ENCODE measurements around the gene ANKRD63.

Gene ANKRD63

GRCh38 chr15:40301467-40302179, 18.8 kb upstream of the ANKRD63 start:
- H3K4me3 ChIP-seq (ENCODE audit: low read length), result no peak overlapping the region; the same call in 1 of the 2 replicates
- no peaks in the 10 kb centered on the region for H3K36me3 ChIP-seq (ENCODE audit: insufficient read depth, low read depth, low read length)
- H3K27ac ChIP-seq (ENCODE audit: low read length), result no peak overlapping the region

GRCh38 chr15:40300771-40301170, 17.9 kb upstream of the ANKRD63 start:
- Histone ChIP-seq H3K27ac (ENCODE audit: low read length) (no peak overlapping the region), H3K27me3 (ENCODE audit: insufficient read depth, low read length) (peaks cover 5% of the 10 kb centered on the region; the same call in 1 of the 2 replicates), H3K36me3 (ENCODE audit: insufficient read depth, low read depth, low read length) (no peaks in the 10 kb centered on the region), H3K9ac (ENCODE audit: low read depth, low read length) (no peak overlapping the region), H3K4me1 (ENCODE audit: insufficient read depth, low read length) (peaks cover 5% of the 10 kb centered on the region; the same call in 1 of the 2 replicates), H3K9me3 (ENCODE audit: insufficient read depth, low read depth, low read length) (no peaks in the 10 kb centered on the region), H3K4me3 (ENCODE audit: low read length) (no peak overlapping the region)

More at GRCh38 chr15:40301467-40302179, 18.8 kb upstream of the ANKRD63 start:
- peaks cover 5% of the 10 kb centered on the region; the same call in 1 of the 2 replicates for H3K27me3 ChIP-seq (ENCODE audit: insufficient read depth, low read length)
- H3K9ac ChIP-seq (ENCODE audit: low read depth, low read length), result no peak overlapping the region; the same call in 1 of the 2 replicates
- peaks cover 8% of the 10 kb centered on the region; the same call in 1 of the 2 replicates for H3K4me1 ChIP-seq (ENCODE audit: insufficient read depth, low read length)
- H3K9me3 ChIP-seq (ENCODE audit: insufficient read depth, low read depth, low read length), result no peaks in the 10 kb centered on the region

- H3K27me3 ChIP-seq (ENCODE audit: insufficient read depth, low read length), result peaks cover 7% of the 10 kb centered on the region; the same call in 1 of the 2 replicates
- no peak overlapping the region for H3K4me3 ChIP-seq (ENCODE audit: low read length)
- H3K27ac ChIP-seq (ENCODE audit: low read length), result no peak overlapping the region
- H3K9me3 ChIP-seq (ENCODE audit: insufficient read depth, low read depth, low read length), result no peaks in the 10 kb centered on the region
- peaks cover 5% of the 10 kb centered on the region; the same call in 1 of the 2 replicates for H3K4me1 ChIP-seq (ENCODE audit: insufficient read depth, low read length)
- H3K36me3 ChIP-seq (ENCODE audit: insufficient read depth, low read depth, low read length), result no peaks in the 10 kb centered on the region
- H3K9ac ChIP-seq (ENCODE audit: low read depth, low read length), result no peak overlapping the region
Observed at GRCh38 chr15:40300367-40300766, 17.5 kb upstream of the ANKRD63 start.

- Histone ChIP-seq H3K36me3 (ENCODE audit: insufficient read depth, low read depth, low read length) (no peaks in the 10 kb centered on the region), H3K9ac (ENCODE audit: low read depth, low read length) (no peak overlapping the region), H3K4me3 (ENCODE audit: low read length) (no peak overlapping the region)
Observed at GRCh38 chr15:40298216-40298935, 15.5 kb upstream of the ANKRD63 start.

GRCh38 chr15:40297356-40297755, 14.5 kb upstream of the ANKRD63 start:
- no peaks in the 10 kb centered on the region for H3K36me3 ChIP-seq (ENCODE audit: insufficient read depth, low read depth, low read length)
- no peak overlapping the region for H3K9ac ChIP-seq (ENCODE audit: low read depth, low read length)
- peaks cover 19% of the 10 kb centered on the region for H3K27me3 ChIP-seq (ENCODE audit: insufficient read depth, low read length)
- peaks cover 8% of the 10 kb centered on the region; the same call in 1 of the 2 replicates for H3K4me1 ChIP-seq (ENCODE audit: insufficient read depth, low read length)
- no peaks in the 10 kb centered on the region for H3K9me3 ChIP-seq (ENCODE audit: insufficient read depth, low read depth, low read length)
- H3K4me3 ChIP-seq (ENCODE audit: low read length), result no peak overlapping the region
- H3K27ac ChIP-seq (ENCODE audit: low read length), result no peak overlapping the region

More at GRCh38 chr15:40298216-40298935, 15.5 kb upstream of the ANKRD63 start:
- H3K27ac ChIP-seq (ENCODE audit: low read length), result no peak overlapping the region
- no peaks in the 10 kb centered on the region for H3K9me3 ChIP-seq (ENCODE audit: insufficient read depth, low read depth, low read length)
- peaks cover 8% of the 10 kb centered on the region; the same call in 1 of the 2 replicates for H3K4me1 ChIP-seq (ENCODE audit: insufficient read depth, low read length)
- peaks cover 11% of the 10 kb centered on the region for H3K27me3 ChIP-seq (ENCODE audit: insufficient read depth, low read length)

- no peak overlapping the region for H3K27ac ChIP-seq (ENCODE audit: low read length)
- H3K9ac ChIP-seq (ENCODE audit: low read depth, low read length), result no peak overlapping the region
- no peaks in the 10 kb centered on the region for H3K36me3 ChIP-seq (ENCODE audit: insufficient read depth, low read depth, low read length)
- peaks cover 26% of the 10 kb centered on the region for H3K27me3 ChIP-seq (ENCODE audit: insufficient read depth, low read length)
- H3K9me3 ChIP-seq (ENCODE audit: insufficient read depth, low read depth, low read length), result no peaks in the 10 kb centered on the region
- H3K4me3 ChIP-seq (ENCODE audit: low read length), result no peak overlapping the region
- peaks cover 4% of the 10 kb centered on the region; the same call in 1 of the 2 replicates for H3K4me1 ChIP-seq (ENCODE audit: insufficient read depth, low read length)
Observed at GRCh38 chr15:40296561-40297230, 13.8 kb upstream of the ANKRD63 start.

GRCh38 chr15:40295877-40296560, 13.2 kb upstream of the ANKRD63 start:
- H3K9ac ChIP-seq (ENCODE audit: low read depth, low read length), result no peak overlapping the region
- H3K36me3 ChIP-seq (ENCODE audit: insufficient read depth, low read depth, low read length), result no peaks in the 10 kb centered on the region
- peaks cover 3% of the 10 kb centered on the region; the same call in 1 of the 2 replicates for H3K4me1 ChIP-seq (ENCODE audit: insufficient read depth, low read length)
- no peak overlapping the region for H3K4me3 ChIP-seq (ENCODE audit: low read length)
- no peaks in the 10 kb centered on the region for H3K9me3 ChIP-seq (ENCODE audit: insufficient read depth, low read depth, low read length)
- peaks cover 32% of the 10 kb centered on the region for H3K27me3 ChIP-seq (ENCODE audit: insufficient read depth, low read length)
- no peak overlapping the region for H3K27ac ChIP-seq (ENCODE audit: low read length)

- H3K4me1 ChIP-seq (ENCODE audit: insufficient read depth, low read length), result peaks cover 7% of the 10 kb centered on the region; the same call in 1 of the 2 replicates
- H3K27me3 ChIP-seq (ENCODE audit: insufficient read depth, low read length), result peaks cover 38% of the 10 kb centered on the region
- no peak overlapping the region for H3K9ac ChIP-seq (ENCODE audit: low read depth, low read length)
Observed at GRCh38 chr15:40295297-40295696, 12.4 kb upstream of the ANKRD63 start.

GRCh38 chr15:40293905-40294895, 11.3 kb upstream of the ANKRD63 start:
- H3K9me3 ChIP-seq (ENCODE audit: insufficient read depth, low read depth, low read length), result no peaks in the 10 kb centered on the region
- H3K36me3 ChIP-seq (ENCODE audit: insufficient read depth, low read depth, low read length), result no peaks in the 10 kb centered on the region
- no peak overlapping the region for H3K27ac ChIP-seq (ENCODE audit: low read length)
- peaks cover 49% of the 10 kb centered on the region for H3K27me3 ChIP-seq (ENCODE audit: insufficient read depth, low read length)
- peaks cover 8% of the 10 kb centered on the region; the same call in 1 of the 2 replicates for H3K4me1 ChIP-seq (ENCODE audit: insufficient read depth, low read length)
- H3K4me3 ChIP-seq (ENCODE audit: low read length), result no peak overlapping the region
- no peak overlapping the region for H3K9ac ChIP-seq (ENCODE audit: low read depth, low read length)

More at GRCh38 chr15:40295297-40295696, 12.4 kb upstream of the ANKRD63 start:
- no peaks in the 10 kb centered on the region for H3K9me3 ChIP-seq (ENCODE audit: insufficient read depth, low read depth, low read length)
- H3K27ac ChIP-seq (ENCODE audit: low read length), result no peak overlapping the region
- no peak overlapping the region for H3K4me3 ChIP-seq (ENCODE audit: low read length)
- H3K36me3 ChIP-seq (ENCODE audit: insufficient read depth, low read depth, low read length), result no peaks in the 10 kb centered on the region

- Histone ChIP-seq H3K27me3 (ENCODE audit: insufficient read depth, low read length) (peaks cover 53% of the 10 kb centered on the region), H3K36me3 (ENCODE audit: insufficient read depth, low read depth, low read length) (no peaks in the 10 kb centered on the region), H3K9ac (ENCODE audit: low read depth, low read length) (no peak overlapping the region), H3K9me3 (ENCODE audit: insufficient read depth, low read depth, low read length) (no peaks in the 10 kb centered on the region), H3K4me1 (ENCODE audit: insufficient read depth, low read length) (peaks cover 8% of the 10 kb centered on the region; the same call in 1 of the 2 replicates), H3K4me3 (ENCODE audit: low read length) (no peak overlapping the region), H3K27ac (ENCODE audit: low read length) (no peak overlapping the region)
Observed at GRCh38 chr15:40293006-40293405, 10.1 kb upstream of the ANKRD63 start.

All from iPS-20b (cell line).